Ammon's horn (tissue), 1 donor: ENCODE data around the gene ITGB1BP2.
"Not testable (repeated sequence)": the region's sequence is repeated elsewhere in the genome, so short reads cannot be mapped to it uniquely, and the experiment has no call there.

Source experiments
- DNase-seq: peaks from one replicate; pipeline ENCODE4 v3.0.0-alpha.2; 2016; ENCODE audit warnings: low spot score

ITGB1BP2 gene

GRCh38 chrX:71302461-71303213 is 1.1 kb downstream of the ITGB1BP2 start:
- DNase-seq = no peak

GRCh38 chrX:71304561-71304960 is 3.0 kb downstream of the ITGB1BP2 start:
- DNase-seq = no peak

- no peak for DNase-seq
Measured at GRCh38 chrX:71315917-71316316, 14.4 kb downstream of the ITGB1BP2 start.

GRCh38 chrX:71316959-71317358 is 15.4 kb downstream of the ITGB1BP2 start:
- DNase-seq = not testable (repeated sequence)

- no peak for DNase-seq
Measured at GRCh38 chrX:71320126-71320525, 18.6 kb downstream of the ITGB1BP2 start.

GRCh38 chrX:71321731-71322130 is 20.2 kb downstream of the ITGB1BP2 start:
- DNase-seq = no peak

- not testable (repeated sequence) for DNase-seq
Measured at GRCh38 chrX:71324452-71324851, 22.9 kb downstream of the ITGB1BP2 start.

- DNase-seq = no peak
Measured at GRCh38 chrX:71326394-71326793, 24.8 kb downstream of the ITGB1BP2 start.

- DNase-seq = not testable (repeated sequence)
Measured at GRCh38 chrX:71349151-71349665, 47.7 kb downstream of the ITGB1BP2 start.

GRCh38 chrX:71349867-71350266 is 48.3 kb downstream of the ITGB1BP2 start:
- DNase-seq = not testable (repeated sequence)

- DNase-seq = not testable (repeated sequence)
Measured at GRCh38 chrX:71352439-71352838, 50.9 kb downstream of the ITGB1BP2 start.
